GF-D8 (cell line): ENCODE measurements around the gene TRMT2A.
A peak's percentile ranks its signal among the peaks of the same experiment; 100 is the strongest.
"Not testable (repeated sequence)": the region's sequence is repeated elsewhere in the genome, so short reads cannot be mapped to it uniquely, and the experiment has no call there.

Experiments
- DNase-seq: peaks from one replicate; lab custom pipeline; 2025; lab: John Stamatoyannopoulos, UW

The TRMT2A gene

GRCh38 chr22:20116951-20117632 is at the start of gene TRMT2A:
TSS of gene TRMT2A (minus strand) at chr22:20117226. CDS start at chr22:20116906, 320 bp downstream.
- DNase-seq: peak; percentile 93

- no peak for DNase-seq
These were observed 49.7 kb upstream of the TRMT2A start for GRCh38 chr22:20166703-20167102.

- no peak for DNase-seq
These were observed 48.9 kb upstream of the TRMT2A start for GRCh38 chr22:20165913-20166312.

GRCh38 chr22:20165421-20165820 is 48.4 kb upstream of the TRMT2A start:
- DNase-seq: no peak

- no peak for DNase-seq
These were observed 47.8 kb upstream of the TRMT2A start for GRCh38 chr22:20164863-20165262.

GRCh38 chr22:20160041-20160440 is 43.0 kb upstream of the TRMT2A start:
- DNase-seq: no peak

GRCh38 chr22:20159531-20159930 is 42.5 kb upstream of the TRMT2A start:
- DNase-seq: not testable (repeated sequence)

- DNase-seq: no peak
These were observed 42.0 kb upstream of the TRMT2A start for GRCh38 chr22:20159076-20159475.

GRCh38 chr22:20158391-20159036 is 41.5 kb upstream of the TRMT2A start:
- no peak for DNase-seq

GRCh38 chr22:20157430-20158183 is 40.6 kb upstream of the TRMT2A start:
- DNase-seq: no peak

- DNase-seq: peak; percentile 2
These were observed 39.8 kb upstream of the TRMT2A start for GRCh38 chr22:20156611-20157429.

GRCh38 chr22:20156042-20156389 is 39.0 kb upstream of the TRMT2A start:
- no peak for DNase-seq

GRCh38 chr22:20155330-20156041 is 38.5 kb upstream of the TRMT2A start:
- no peak for DNase-seq

GRCh38 chr22:20154602-20155187 is 37.7 kb upstream of the TRMT2A start:
- DNase-seq: no peak

GRCh38 chr22:20153945-20154344 is 36.9 kb upstream of the TRMT2A start:
- DNase-seq: no peak

- DNase-seq: no peak
These were observed 35.5 kb upstream of the TRMT2A start for GRCh38 chr22:20152464-20152890.

- no peak for DNase-seq
These were observed 34.2 kb upstream of the TRMT2A start for GRCh38 chr22:20151276-20151588.

- DNase-seq: no peak
These were observed 33.6 kb upstream of the TRMT2A start, which contains the start of gene CCDC188 for GRCh38 chr22:20150381-20151275. TSS of gene CCDC188 (minus strand) at chr22:20151055. CDS start at chr22:20150986, 69 bp downstream.

- DNase-seq: no peak
These were observed 32.5 kb upstream of the TRMT2A start for GRCh38 chr22:20149257-20150250.
